GM12878 (cell line): ENCODE data around the gene CRYGN. TPM values are rescaled to one million over a fixed set of nuclear protein-coding genes. Genes with fewer than 3 reads are reported as not detected.

Experiments
- ATAC-seq: fragments of 200-7000 bp; cut with Tn5 transposase; 3 replicates; pipeline ENCODE4 v1.9.1; 2020; ENCODE audit warnings: mild to moderate bottlenecking, moderate library complexity
- BruUV-seq: library from RNA; stranded (reverse); fragments of 400-500 nt; replicated peaks from 2 replicates; lab custom pipeline; 2021; lab: Mats Ljungman, UMichigan
- CTCF ChIA-PET: fragments of 300-600 bp; sonication (Branson Sonifier 250); formaldehyde crosslinking; extraction: SDS; loops from one replicate; lab custom pipeline; 2021; ENCODE audit warnings: inconsistent platforms; lab: Yijun Ruan, JAX
- POLR2A ChIA-PET: fragments of 350-600 bp; formaldehyde crosslinking; extraction: SDS; loops from one replicate; lab custom pipeline; 2021; ENCODE audit warnings: inconsistent platforms; lab: Charles Lee
- RAD21 ChIA-PET: fragments of 300-600 bp; sonication (Branson Sonifier 250); formaldehyde crosslinking; loops from one replicate; lab custom pipeline; 2023; ENCODE audit warnings: antibody characterized with exemption; ENCODE audit not compliant: unreplicated experiment; lab: Charles Lee
- SMC1A ChIA-PET: fragments of 300-600 bp; sonication (Branson Sonifier 250); formaldehyde crosslinking; loops from one replicate; lab custom pipeline; 2023; ENCODE audit not compliant: unreplicated experiment, uncharacterized antibody; lab: Charles Lee
- DNase-seq: peaks from one replicate; pipeline ENCODE4 v3.0.0-alpha.2; 2011; ENCODE audit warnings: low read depth, low spot score
- FAIRE-seq: peaks from 3 replicates; lab custom pipeline; 2011; peaks lifted over from hg19 to GRCh38; lab: Jason Lieb, UNC
- H2AFZ ChIP-seq: 2 replicates; pipeline ENCODE4 v1.6.0; 2011; ENCODE audit warnings: low read depth, low read length, control low read depth; ENCODE audit not compliant: control insufficient read depth
- H3K27ac ChIP-seq: 2 replicates; pipeline ENCODE4 v1.5.1; 2011; ENCODE audit warnings: control low read depth; ENCODE audit not compliant: control insufficient read depth, insufficient read depth
- H3K27me3 ChIP-seq, 2 experiments: replicated peaks in 1 of 2; 2 replicates each; pipeline versions ENCODE4 v1.6.0 to v1.6.1; 2011; ENCODE audit warnings: low read length in 1 of 2; ENCODE audit not compliant: control insufficient read depth in 2 of 2, insufficient read depth in 2 of 2
- H3K36me3 ChIP-seq, 2 experiments: 2 replicates each; pipeline ENCODE4 v1.5.1; 2011; ENCODE audit warnings: low read length in 1 of 2; ENCODE audit not compliant: control insufficient read depth in 2 of 2, insufficient read depth in 2 of 2
- H3K4me1 ChIP-seq: 2 replicates; pipeline ENCODE4 v1.6.1; 2011; ENCODE audit warnings: mild to moderate bottlenecking, low read length, moderate library complexity, mixed read lengths; ENCODE audit not compliant: control insufficient read depth, insufficient read depth
- H3K4me2 ChIP-seq: 2 replicates; pipeline ENCODE4 v1.6.0; 2011; ENCODE audit warnings: control low read depth; ENCODE audit not compliant: control insufficient read depth, insufficient read depth
- H3K4me3 ChIP-seq: fragments of 200-600 bp; sonication (generic); 2 replicates; pipeline ENCODE4 v1.5.1; 2016
- H3K79me2 ChIP-seq: 2 replicates; pipeline ENCODE4 v1.6.0; 2011; ENCODE audit warnings: low read length; ENCODE audit not compliant: control insufficient read depth, insufficient read depth
- H3K9ac ChIP-seq: 2 replicates; pipeline ENCODE4 v1.8.0; 2011; ENCODE audit warnings: low read length, control low read depth, mixed read lengths; ENCODE audit not compliant: control insufficient read depth, insufficient read depth
- H3K9me3 ChIP-seq: replicated peaks from 3 replicates; pipeline ENCODE4 v1.5.1; 2011; ENCODE audit warnings: mild to moderate bottlenecking, low read length; ENCODE audit not compliant: control insufficient read depth, insufficient read depth
- H4K20me1 ChIP-seq: 2 replicates; pipeline ENCODE4 v1.6.0; 2011; ENCODE audit not compliant: control insufficient read depth, insufficient read depth
- CHD1 ChIP-seq: IDR thresholded peaks from 2 replicates; pipeline ENCODE4 v1.6.1; 2012; ENCODE audit warnings: low read depth, low read length, improper control_type of control experiment
- CREB1 ChIP-seq: IDR thresholded peaks from 2 replicates; pipeline ENCODE4 v1.6.1; 2012; ENCODE audit warnings: low read depth, mild to moderate bottlenecking, inconsistent platforms
- E2F8 ChIP-seq: fragments of 450-650 bp; IDR thresholded peaks from 2 replicates; pipeline ENCODE4 v1.6.1; 2018; ENCODE audit warnings: mild to moderate bottlenecking, low read depth, moderate library complexity; ENCODE audit not compliant: partially characterized antibody
- FOXK2 ChIP-seq: fragments of 450-650 bp; IDR thresholded peaks from 2 replicates; pipeline ENCODE4 v1.6.1; 2017; ENCODE audit warnings: mild to moderate bottlenecking, moderate library complexity
- GABPA ChIP-seq: IDR thresholded peaks from 2 replicates; pipeline ENCODE4 v1.6.1; 2014; ENCODE audit warnings: antibody characterized with exemption, low read depth, mild to moderate bottlenecking, inconsistent platforms
- HDGF ChIP-seq: fragments of 450-650 bp; IDR thresholded peaks from 2 replicates; pipeline ENCODE4 v1.6.1; 2016; ENCODE audit warnings: antibody characterized with exemption
- NR2C1 ChIP-seq: fragments of 450-650 bp; IDR thresholded peaks from 2 replicates; pipeline ENCODE4 v1.6.1; 2017; ENCODE audit warnings: antibody characterized with exemption, mild to moderate bottlenecking, moderate library complexity
- SKIL ChIP-seq: fragments of 450-650 bp; IDR thresholded peaks from 2 replicates; pipeline ENCODE4 v1.6.1; 2017; ENCODE audit warnings: mild to moderate bottlenecking, low read depth, inconsistent platforms; ENCODE audit not compliant: poor library complexity, severe bottlenecking
- SPI1 ChIP-seq: IDR thresholded peaks from 2 replicates; pipeline ENCODE4 v1.6.1; 2011; ENCODE audit warnings: low read depth, mild to moderate bottlenecking, low read length, moderate library complexity, borderline replicate concordance; ENCODE audit not compliant: insufficient read depth
- TCF3 ChIP-seq: IDR thresholded peaks from 2 replicates; pipeline ENCODE4 v1.6.1; 2012; ENCODE audit warnings: low read depth, mild to moderate bottlenecking, low read length, borderline replicate concordance; ENCODE audit not compliant: insufficient read depth
- YBX1 ChIP-seq: fragments of 450-650 bp; IDR thresholded peaks from 2 replicates; pipeline ENCODE4 v1.6.1; 2016; ENCODE audit warnings: antibody characterized with exemption
- ZBTB11 ChIP-seq: fragments of 450-650 bp; formaldehyde crosslinking; IDR thresholded peaks from 2 replicates; pipeline ENCODE4 v1.5.0; 2022; ENCODE audit warnings: mild to moderate bottlenecking, missing genetic modification characterization
- ZBTB4 ChIP-seq: fragments of 450-650 bp; formaldehyde crosslinking; IDR thresholded peaks from 2 replicates; pipeline ENCODE4 v1.4.0; 2022; ENCODE audit warnings: mild to moderate bottlenecking, moderate library complexity
- WGBS: methylation state at CpG from one replicate; pipeline ENCODE4 v1.1.6; 2016; ENCODE audit warnings: low lambda C conversion rate; ENCODE audit not compliant: insufficient replicate concordance, insufficient coverage; ENCODE audit errors: missing lambda C conversion rate; 5-methylcytosine and 5-hydroxymethylcytosine counted together
- in situ Hi-C: fragments of 300-500 bp; cut with MboI; formaldehyde crosslinking; loops from 9 replicates; pipeline ENCODE4 v1.14.3; 2018; ENCODE audit warnings: mixed read lengths
- intact Hi-C: fragments of 100-400 bp; cut with micrococcal nuclease; formaldehyde crosslinking; loops from one replicate; pipeline ENCODE4 v1.14.2; 2022; ENCODE audit not compliant: unreplicated experiment
- polyA plus RNA-seq, 11 experiments: library from polyadenylated mRNA; depleted of rRNA in 4 of 11; unstranded in 6 of 11; stranded (reverse) in 5 of 11; fragments of >200 nt; fragmentation: Nextera tagmentation in 4 of 11; fragmentation: Illumina TruSeq in 1 of 11; extraction: Ambion mirVana in 4 of 11; extraction: Trizol in 1 of 11; gene quantifications; 1 replicate in 1 of 11; 2 replicates in 10 of 11; pipeline versions ENCODE4 v1.2.1 to v1.2.3, GENCODE V29; 2011 to 2016; ENCODE audit warnings: inconsistent platforms in 2 of 11, missing spikeins in 2 of 11, low read depth in 1 of 11
- total RNA-seq, 4 experiments: library from RNA; depleted of rRNA in 3 of 4; stranded (reverse); fragments of >200 nt in 3 of 4; fragmentation: Illumina TruSeq in 1 of 4; extraction: Trizol in 1 of 4; gene quantifications; 2 replicates each; pipeline versions ENCODE4 v1.2.1 to v1.2.3, GENCODE V29; 2013 to 2021

CRYGN gene
- total and polyA plus RNA-seq, 10 of the 15 experiments (the other 5 are each of a cell fraction or from before 2014, with no cell fraction given) = not detected

- POLR2A ChIA-PET = no interaction called here
- no peaks in the 10 kb centered on the region for H3K4me1 ChIP-seq
- no peaks in the 10 kb centered on the region for H3K79me2 ChIP-seq
- SMC1A ChIA-PET = no interaction called here
- intact Hi-C loops (no loop called here), in situ Hi-C loops (no loop called here)
- H2AFZ ChIP-seq = no peak overlapping the region
- no peak overlapping the region for H3K4me3 ChIP-seq
- no peak overlapping the region for H3K27ac ChIP-seq
- DNase-seq (no peak), FAIRE-seq (no peak), ATAC-seq (no peak)
- H3K36me3 ChIP-seq = no peaks in the 10 kb centered on the region
- RAD21 ChIA-PET = no interaction called here
- 25% methylated on average over 7 of the region's 9 CpGs for WGBS
- H3K27me3 ChIP-seq = no peaks in the 10 kb centered on the region; a peak in 1 of 4 replicates
- H3K9me3 ChIP-seq = no peaks in the 10 kb centered on the region
- H3K9ac ChIP-seq = no peak overlapping the region
- CTCF ChIA-PET = no interaction called here
- H3K4me2 ChIP-seq = no peak overlapping the region
- no peaks in the 10 kb centered on the region for H4K20me1 ChIP-seq
- no TSS peak for BruUV-seq
- no peak for TF ChIP-seq HDGF
- TF ChIP-seq CREB1 = no peak
- no peak for TF ChIP-seq ZBTB4 (CRISPR knock-in tag)
- TF ChIP-seq GABPA = no peak
- TF ChIP-seq TCF3 = no peak
- TF ChIP-seq SKIL = no peak
- no peak for TF ChIP-seq SPI1
- no peak for TF ChIP-seq FOXK2
- TF ChIP-seq E2F8 = no peak
- no peak for TF ChIP-seq NR2C1
- no peak for TF ChIP-seq YBX1
- no peak for TF ChIP-seq CHD1
- no peak for TF ChIP-seq ZBTB11 (CRISPR knock-in tag)
These were observed 48.6 kb downstream of the CRYGN start for GRCh38 chr7:151391358-151391730.
